Upper lobe of left lung (tissue), 6 donors: ENCODE measurements around the gene KCTD17. TPM values are rescaled to one million over a fixed set of nuclear protein-coding genes. Genes with fewer than 3 reads are reported as not detected.

Experiments used
- ATAC-seq, 2 donors: fragments of 200-7000 bp; cut with Tn5 transposase; one replicate each; pipeline ENCODE4 v1.9.1; 2022; ENCODE audit warnings: mild to moderate bottlenecking in 2 of 2, moderate library complexity in 2 of 2; ENCODE audit not compliant: low FRiP score in 2 of 2
- DNase-seq, 2 donors: peaks; one replicate each; pipeline ENCODE4 v3.0.0-alpha.2; 2019 to 2020
- H3K27ac ChIP-seq, 4 donors: fragments of 200-600 bp; sonication (generic); one replicate each; pipeline ENCODE4 v1.5.1; 2016 to 2019
- H3K27me3 ChIP-seq, 4 donors: fragments of 200-600 bp; sonication (generic); one replicate each; pipeline ENCODE4 v1.5.1; 2017 to 2019
- H3K36me3 ChIP-seq, 4 donors: fragments of 200-600 bp; sonication (generic); one replicate each; pipeline ENCODE4 v1.5.1; 2016 to 2019
- H3K4me1 ChIP-seq, 4 donors: fragments of 200-600 bp; sonication (generic); one replicate each; pipeline ENCODE4 v1.5.1; 2018 to 2019
- H3K4me3 ChIP-seq, 4 donors: fragments of 200-600 bp; sonication (generic); one replicate each; pipeline ENCODE4 v1.5.1; 2017 to 2019; ENCODE audit warnings: mild to moderate bottlenecking in 2 of 4, moderate library complexity in 1 of 4
- H3K9me3 ChIP-seq, 4 donors: fragments of 200-600 bp; sonication (generic); one replicate each; pipeline ENCODE4 v1.5.1; 2018 to 2019
- CTCF ChIP-seq, 6 experiments: fragments of 450-650 bp in 4 of 6; fragments of 200-600 bp in 2 of 6; sonication (generic) in 2 of 6; IDR thresholded peaks; one replicate each; pipeline ENCODE4 v1.5.1; 2016 to 2019; ENCODE audit warnings: antibody characterized with exemption in 6 of 6
- EP300 ChIP-seq, 4 donors: sonication (generic); formaldehyde crosslinking; IDR thresholded peaks; one replicate each; pipeline ENCODE4 v1.5.1; 2017; ENCODE audit warnings: antibody characterized with exemption in 4 of 4, control low read depth in 2 of 4
- POLR2A ChIP-seq, 4 donors: fragments of 450-650 bp; IDR thresholded peaks; one replicate each; pipeline ENCODE4 v1.5.1; 2016 to 2017; ENCODE audit warnings: antibody characterized with exemption in 4 of 4, mild to moderate bottlenecking in 2 of 4
- POLR2AphosphoS5 ChIP-seq, 2 donors: sonication (generic); formaldehyde crosslinking; IDR thresholded peaks; one replicate each; pipeline ENCODE4 v1.5.1; 2017; ENCODE audit warnings: antibody characterized with exemption in 2 of 2
- WGBS, 2 donors: methylation state at CpG; one replicate each; pipeline ENCODE4 v1.1.5; 2017 to 2018; 5-methylcytosine and 5-hydroxymethylcytosine counted together
- total RNA-seq, 6 donors: library from RNA; depleted of rRNA in 4 of 6; stranded (reverse); fragments of >200 nt in 4 of 6; gene quantifications; one replicate each; pipeline versions ENCODE4 v1.1.0 to v1.2.1, GENCODE V29; 2016 to 2021
- donor health status: DM: no; HTN: no; CAD: no; lungs with moderate emphysema.
- donor health status: DM: no; HTN: yes; CAD: no; lungs with severe emphysema.

Gene KCTD17
- total RNA-seq, 6 donors from 2014 or later = 9.0 to 30.4 (median 23.2) TPM

GRCh38 chr22:37100589-37101127 lies 49.1 kb downstream of the KCTD17 start:
- DNase-seq (peak in 1 of 2 donors; percentile 53), ATAC-seq (peak in 1 of 2 donors; percentile 53)
- TF ChIP-seq EP300 (IDR thresholded peaks at IDR 0.05) (no peak), POLR2A (IDR thresholded peaks at IDR 0.05) (no peak)
- H3K4me1 ChIP-seq = peaks cover 0 to 24% (median 10%) of the 10 kb centered on the region in 4 donors
- H3K27ac ChIP-seq = peak overlapping the region in 1 of 4 donors; percentile 39
- no peak overlapping the region for H3K4me3 ChIP-seq
- no peaks in the 10 kb centered on the region for H3K36me3 ChIP-seq
- no peaks in the 10 kb centered on the region for H3K27me3 ChIP-seq
- H3K9me3 ChIP-seq = no peaks in the 10 kb centered on the region
- WGBS, 2 donors = 59 to 60% methylated on average over 8 of the region's 8 CpGs

GRCh38 chr22:37101311-37102066 lies 49.9 kb downstream of the KCTD17 start:
- Histone ChIP-seq H3K27me3 (no peaks in the 10 kb centered on the region), H3K27ac (peak overlapping the region in 1 of 4 donors; percentile 39), H3K4me1 (peaks cover 0 to 24% (median 10%) of the 10 kb centered on the region in 4 donors), H3K36me3 (no peaks in the 10 kb centered on the region), H3K4me3 (no peak overlapping the region), H3K9me3 (no peaks in the 10 kb centered on the region)
- WGBS, 2 donors = 63 to 75% methylated on average over 6 to 10 of the region's 10 CpGs
- DNase-seq (peak in 1 of 2 donors; percentile 30), ATAC-seq (peak in 1 of 2 donors; percentile 16)
- no peak for TF ChIP-seq CTCF (IDR thresholded peaks at IDR 0.05)
- TF ChIP-seq POLR2AphosphoS5 (IDR thresholded peaks at IDR 0.05) = no peak
- no peak for TF ChIP-seq EP300 (IDR thresholded peaks at IDR 0.05)
- no peak for TF ChIP-seq POLR2A (IDR thresholded peaks at IDR 0.05)

GRCh38 chr22:37103151-37103550 lies 51.6 kb downstream of the KCTD17 start:
- H3K27me3 ChIP-seq = no peaks in the 10 kb centered on the region
- no peak overlapping the region for H3K4me3 ChIP-seq
- peaks cover 0 to 24% (median 10%) of the 10 kb centered on the region in 4 donors for H3K4me1 ChIP-seq
- H3K27ac ChIP-seq = no peak overlapping the region
- WGBS, 2 donors = 54 to 62% methylated on average over 8 to 18 of the region's 18 CpGs
- no peak for TF ChIP-seq EP300 (IDR thresholded peaks at IDR 0.05)
- TF ChIP-seq POLR2AphosphoS5 (IDR thresholded peaks at IDR 0.05) = no peak
- TF ChIP-seq POLR2A (IDR thresholded peaks at IDR 0.05) = no peak
- no peak for TF ChIP-seq CTCF (IDR thresholded peaks at IDR 0.05)
- H3K9me3 ChIP-seq = no peaks in the 10 kb centered on the region
- DNase-seq (peak in 1 of 2 donors; percentile 63), ATAC-seq (no peak)
- no peaks in the 10 kb centered on the region for H3K36me3 ChIP-seq

- peaks cover 0 to 22% (median 10%) of the 10 kb centered on the region in 4 donors for H3K4me1 ChIP-seq
- H3K27ac ChIP-seq = no peak overlapping the region
- ATAC-seq (no peak), DNase-seq (peak in 1 of 2 donors; percentile 56)
- no peaks in the 10 kb centered on the region for H3K9me3 ChIP-seq
- H3K36me3 ChIP-seq = no peaks in the 10 kb centered on the region
- TF ChIP-seq EP300 (IDR thresholded peaks at IDR 0.05) (no peak), POLR2A (IDR thresholded peaks at IDR 0.05) (no peak), POLR2AphosphoS5 (IDR thresholded peaks at IDR 0.05) (no peak), CTCF (IDR thresholded peaks at IDR 0.05) (no peak)
- WGBS, 2 donors = 63 to 73% methylated on average over 14 of the region's 14 CpGs
- H3K27me3 ChIP-seq = no peaks in the 10 kb centered on the region
- H3K4me3 ChIP-seq = no peak overlapping the region
Measured at GRCh38 chr22:37103656-37104452, 52.3 kb downstream of the KCTD17 start.

- Histone ChIP-seq H3K36me3 (no peaks in the 10 kb centered on the region), H3K9me3 (no peaks in the 10 kb centered on the region), H3K27ac (no peak overlapping the region), H3K4me3 (no peak overlapping the region), H3K4me1 (peaks cover 0 to 11% (median 3%) of the 10 kb centered on the region in 4 donors), H3K27me3 (no peaks in the 10 kb centered on the region)
- DNase-seq (no peak), ATAC-seq (no peak)
- 24 to 57% methylated on average over 2 to 7 of the region's 7 CpGs for WGBS, 2 donors
- TF ChIP-seq EP300 (IDR thresholded peaks at IDR 0.05) (no peak), CTCF (IDR thresholded peaks at IDR 0.05) (no peak), POLR2A (IDR thresholded peaks at IDR 0.05) (no peak), POLR2AphosphoS5 (IDR thresholded peaks at IDR 0.05) (no peak)
Measured at GRCh38 chr22:37105154-37105553, 53.6 kb downstream of the KCTD17 start.
